OCI-LY1 (cell line): ENCODE results near the gene ARHGEF25.

Experiments
- H2AFZ ChIP-seq: fragments of 200-600 bp; sonication (generic), shearing (Covaris generic); 2 replicates; pipeline ENCODE4 v1.6.0; 2014; ENCODE audit warnings: antibody characterized with exemption, mild to moderate bottlenecking, low read length
- H3F3A ChIP-seq: fragments of 200-600 bp; sonication (generic), shearing (Covaris generic); 2 replicates; pipeline ENCODE4 v1.6.0; 2014; ENCODE audit warnings: mild to moderate bottlenecking, antibody characterized with exemption, low read length, moderate library complexity; ENCODE audit not compliant: insufficient read depth
- H3K27ac ChIP-seq: fragments of 200-600 bp; sonication (generic); 2 replicates; pipeline ENCODE4 v1.5.1; 2014; ENCODE audit warnings: low read length, mixed run types, mild to moderate bottlenecking, low read depth; ENCODE audit not compliant: poor library complexity, severe bottlenecking
- H3K27me3 ChIP-seq: fragments of 200-600 bp; sonication (generic); 2 replicates; pipeline ENCODE4 v1.6.0; 2014; ENCODE audit warnings: antibody characterized with exemption, mild to moderate bottlenecking, low read length, moderate library complexity; ENCODE audit not compliant: insufficient read depth
- H3K36me3 ChIP-seq: fragments of 200-600 bp; sonication (generic); 2 replicates; pipeline ENCODE4 v1.6.1; 2014; ENCODE audit warnings: mild to moderate bottlenecking, antibody characterized with exemption, low read length, moderate library complexity, mixed read lengths; ENCODE audit not compliant: insufficient read depth
- H3K4me1 ChIP-seq: fragments of 200-600 bp; sonication (generic); 2 replicates; pipeline ENCODE4 v1.5.1; 2014; ENCODE audit warnings: mild to moderate bottlenecking, low read length, moderate library complexity; ENCODE audit not compliant: insufficient read depth, severe bottlenecking
- H3K4me2 ChIP-seq: fragments of 200-600 bp; sonication (generic), shearing (Covaris generic); 2 replicates; pipeline ENCODE4 v1.6.1; 2014; ENCODE audit warnings: low read length
- H3K4me3 ChIP-seq: fragments of 200-600 bp; sonication (generic); 2 replicates; pipeline ENCODE4 v1.5.1; 2014; ENCODE audit warnings: low read length, low read depth, mild to moderate bottlenecking, mixed read lengths; ENCODE audit not compliant: poor library complexity, severe bottlenecking
- H3K79me2 ChIP-seq: fragments of 200-600 bp; shearing (Covaris generic); 2 replicates; pipeline ENCODE4 v1.6.1; 2016; ENCODE audit warnings: mixed run types, low read length, mixed read lengths; ENCODE audit not compliant: insufficient read depth
- H3K9ac ChIP-seq: fragments of 200-600 bp; sonication (generic), shearing (Covaris generic); 2 replicates; pipeline ENCODE4 v1.6.1; 2014; ENCODE audit warnings: mild to moderate bottlenecking, low read length, mixed read lengths
- H3K9me2 ChIP-seq: fragments of 200-600 bp; sonication (generic), shearing (Covaris generic); 2 replicates; pipeline ENCODE4 v1.6.1; 2014; ENCODE audit warnings: low read depth, mild to moderate bottlenecking, low read length, mixed read lengths
- H3K9me3 ChIP-seq: fragments of 200-600 bp; shearing (Covaris generic); 2 replicates; pipeline ENCODE4 v1.6.1; 2014; ENCODE audit warnings: low read length, mixed read lengths
- H4K20me1 ChIP-seq: fragments of 200-600 bp; sonication (generic), shearing (Covaris generic); 2 replicates; pipeline ENCODE4 v1.6.0; 2016; ENCODE audit warnings: mild to moderate bottlenecking, low read length; ENCODE audit not compliant: insufficient read depth
- CTCF ChIP-seq: fragments of 200-600 bp; sonication (generic), shearing (Covaris generic); IDR thresholded peaks from 2 replicates; pipeline ENCODE4 v1.5.1; 2017; ENCODE audit warnings: mild to moderate bottlenecking, antibody characterized with exemption, low read length, moderate library complexity, mixed read lengths
- EZH2 ChIP-seq: fragments of 200-600 bp; sonication (generic), shearing (Covaris generic); IDR thresholded peaks from 2 replicates; pipeline ENCODE4 v1.8.0; 2017; ENCODE audit warnings: borderline replicate concordance, mixed run types, mild to moderate bottlenecking, antibody characterized with exemption, low read length, moderate library complexity, mixed read lengths

Gene ARHGEF25

GRCh38 chr12:57583008-57583831 is 28.0 kb upstream of the ARHGEF25 start:
- no peaks in the 10 kb centered on the region for H3K36me3 ChIP-seq
- H2AFZ ChIP-seq, result no peak overlapping the region
- TF ChIP-seq EZH2, result no peak
- peak; percentile 99 for TF ChIP-seq CTCF

GRCh38 chr12:57584050-57584449 is 27.2 kb upstream of the ARHGEF25 start:
- Histone ChIP-seq H3K9ac (no peak overlapping the region), H2AFZ (no peak overlapping the region), H3K27ac (no peak overlapping the region), H3K4me1 (no peaks in the 10 kb centered on the region), H3K36me3 (no peaks in the 10 kb centered on the region), H3F3A (no peaks in the 10 kb centered on the region), H3K9me3 (no peaks in the 10 kb centered on the region), H3K9me2 (no peaks in the 10 kb centered on the region), H3K4me2 (no peak overlapping the region), H3K27me3 (no peaks in the 10 kb centered on the region), H4K20me1 (no peaks in the 10 kb centered on the region), H3K79me2 (no peaks in the 10 kb centered on the region), H3K4me3 (no peak overlapping the region)
- TF ChIP-seq CTCF (no peak), EZH2 (no peak)

More at GRCh38 chr12:57583008-57583831, 28.0 kb upstream of the ARHGEF25 start:
- Histone ChIP-seq H3K9me2 (no peaks in the 10 kb centered on the region), H3F3A (no peaks in the 10 kb centered on the region), H3K27me3 (no peaks in the 10 kb centered on the region), H3K79me2 (no peaks in the 10 kb centered on the region), H3K27ac (no peak overlapping the region), H3K9me3 (no peaks in the 10 kb centered on the region), H3K4me1 (no peaks in the 10 kb centered on the region), H3K4me3 (no peak overlapping the region), H3K4me2 (no peak overlapping the region), H4K20me1 (no peaks in the 10 kb centered on the region), H3K9ac (no peak overlapping the region)

- no peaks in the 10 kb centered on the region for H3K9me2 ChIP-seq
- H3K4me3 ChIP-seq, result no peak overlapping the region
- no peak overlapping the region for H3K4me2 ChIP-seq
- no peak overlapping the region for H3K9ac ChIP-seq
- H3K36me3 ChIP-seq, result no peaks in the 10 kb centered on the region
- no peak for TF ChIP-seq EZH2
- TF ChIP-seq CTCF, result no peak
- H3K79me2 ChIP-seq, result no peaks in the 10 kb centered on the region
- H3K9me3 ChIP-seq, result no peaks in the 10 kb centered on the region
- H3K27ac ChIP-seq, result no peak overlapping the region
- no peaks in the 10 kb centered on the region for H4K20me1 ChIP-seq
- no peak overlapping the region for H2AFZ ChIP-seq
- H3F3A ChIP-seq, result no peaks in the 10 kb centered on the region
- no peaks in the 10 kb centered on the region for H3K27me3 ChIP-seq
- no peaks in the 10 kb centered on the region for H3K4me1 ChIP-seq
These were observed 26.5 kb upstream of the ARHGEF25 start for GRCh38 chr12:57584690-57585089.
